Stimulated activated CD4-positive, alpha-beta T cell treated with anti-CD3 and anti-CD28 coated beads, Interleukin-4, amount 100 ng/mL, for 48 hours (primary cell): ENCODE measurements around the gene METTL9.
A peak's percentile ranks its signal among the peaks of the same experiment; 100 is the strongest.
"Not testable (repeated sequence)": the region's sequence is repeated elsewhere in the genome, so short reads cannot be mapped to it uniquely, and the experiment has no call there.

ENCODE experiments used
- DNase-seq, 2 donors: peaks; one replicate each; pipeline ENCODE4 v3.0.0-alpha.2; 2020; ENCODE audit warnings: low read depth in 2 of 2

Gene METTL9

DNA sequence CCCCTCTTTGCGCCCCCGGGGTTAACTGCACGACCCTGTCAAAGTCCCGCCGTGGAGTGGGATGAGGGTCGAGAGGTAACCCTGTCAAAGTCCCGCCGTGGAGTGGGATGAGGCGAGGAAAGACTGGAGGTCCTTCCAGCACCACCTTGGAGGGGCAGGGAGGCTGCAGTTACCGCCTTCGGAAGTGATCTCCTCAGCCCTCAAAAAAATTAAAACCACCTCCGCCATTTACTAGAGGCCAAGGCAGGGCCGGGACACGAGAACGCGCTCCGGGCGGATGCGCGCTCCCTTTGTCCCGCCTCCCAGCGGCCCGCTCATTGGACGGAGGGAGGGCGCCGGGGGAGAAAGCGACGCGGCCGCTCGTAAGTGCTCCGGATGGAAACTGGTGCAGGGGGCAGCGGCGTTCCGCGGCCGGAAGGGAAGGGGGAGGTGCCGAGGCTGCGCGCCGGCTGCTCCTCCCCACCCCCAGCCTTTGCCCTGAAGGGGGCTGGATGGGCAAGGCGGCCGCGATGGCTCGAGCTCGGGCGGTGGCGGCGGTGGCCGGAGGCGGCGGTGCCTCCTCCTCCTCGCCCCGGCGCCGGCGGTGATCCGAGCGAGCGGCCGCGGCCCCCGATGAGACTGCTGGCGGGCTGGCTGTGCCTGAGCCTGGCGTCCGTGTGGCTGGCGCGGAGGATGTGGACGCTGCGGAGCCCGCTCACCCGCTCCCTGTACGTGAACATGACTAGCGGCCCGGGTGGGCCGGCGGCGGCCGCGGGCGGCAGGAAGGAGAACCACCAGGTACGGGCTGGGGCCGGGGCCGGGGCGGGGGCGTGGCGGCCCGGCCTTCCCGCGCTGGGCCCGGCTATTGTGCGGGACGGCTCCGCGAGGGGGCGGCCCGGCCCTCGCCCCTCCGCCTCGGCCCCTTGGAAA is at the start of gene METTL9:
METTL9 (plus strand) TSS at position 456 of the 909 bp plus-strand sequence; CDS start at position 613, 157 bp downstream.
- peak; percentile 90 to 92 for DNase-seq

DNA sequence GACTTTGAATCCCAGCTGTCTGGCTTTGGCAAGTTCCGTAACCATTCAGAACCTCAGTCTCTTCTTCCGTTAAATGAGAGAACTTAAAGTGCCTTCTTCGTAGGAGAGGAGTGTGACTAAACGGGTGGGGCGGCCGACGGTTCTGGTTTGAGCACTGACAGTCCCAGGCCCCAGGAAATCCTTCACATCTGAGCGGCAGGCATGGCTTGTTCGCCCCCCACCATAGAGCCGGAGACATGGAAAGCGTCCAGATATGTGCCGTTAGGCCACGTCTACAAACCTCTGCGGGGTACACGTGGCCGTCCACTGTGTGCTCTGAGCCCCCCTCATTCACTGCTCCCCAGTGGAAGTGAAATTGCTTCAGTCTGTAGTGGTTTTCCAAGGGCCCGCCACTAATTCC is 49.4 kb upstream of the METTL9 start:
- DNase-seq, result not testable (repeated sequence)

DNA sequence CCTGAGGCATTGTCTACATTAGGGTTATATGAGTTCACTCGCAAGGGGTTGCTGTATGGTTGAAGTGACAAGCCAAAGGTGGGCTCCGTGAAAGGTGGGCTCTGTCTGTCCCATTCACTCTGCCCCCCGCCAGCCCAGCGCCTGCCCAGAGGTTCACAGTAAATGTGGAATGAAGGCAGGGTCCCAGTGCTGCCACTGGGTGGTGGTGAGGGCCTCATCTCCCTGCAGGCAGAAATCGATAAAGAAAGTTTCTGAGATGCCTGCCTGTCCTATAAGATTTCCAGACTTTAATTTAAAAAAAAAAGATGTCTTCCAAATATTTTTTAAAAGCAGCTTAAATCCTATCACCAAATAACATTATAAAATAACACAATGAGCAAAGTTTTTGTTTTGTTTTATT is 48.9 kb upstream of the METTL9 start:
- DNase-seq, result not testable (repeated sequence)

DNA sequence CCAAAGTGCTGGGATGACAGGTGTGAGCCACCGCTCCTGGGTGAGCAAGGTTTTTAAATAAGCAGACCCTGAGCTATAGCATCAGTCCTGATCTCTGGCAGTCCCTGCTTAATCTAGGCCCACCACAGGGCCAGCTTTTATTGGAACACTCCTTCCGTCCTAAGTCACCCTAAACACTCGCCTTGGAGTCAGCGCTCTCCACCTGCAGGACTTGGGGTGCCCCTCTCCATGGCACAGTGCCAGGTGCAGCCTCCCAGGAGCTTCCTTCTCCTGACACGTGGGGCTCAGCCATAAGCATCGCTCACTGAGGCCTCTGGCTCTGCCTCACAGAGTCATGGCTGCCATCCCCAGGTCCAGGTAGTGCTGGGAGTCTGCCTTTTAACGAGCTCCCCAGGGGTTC is 48.3 kb upstream of the METTL9 start:
- not testable (repeated sequence) for DNase-seq

DNA sequence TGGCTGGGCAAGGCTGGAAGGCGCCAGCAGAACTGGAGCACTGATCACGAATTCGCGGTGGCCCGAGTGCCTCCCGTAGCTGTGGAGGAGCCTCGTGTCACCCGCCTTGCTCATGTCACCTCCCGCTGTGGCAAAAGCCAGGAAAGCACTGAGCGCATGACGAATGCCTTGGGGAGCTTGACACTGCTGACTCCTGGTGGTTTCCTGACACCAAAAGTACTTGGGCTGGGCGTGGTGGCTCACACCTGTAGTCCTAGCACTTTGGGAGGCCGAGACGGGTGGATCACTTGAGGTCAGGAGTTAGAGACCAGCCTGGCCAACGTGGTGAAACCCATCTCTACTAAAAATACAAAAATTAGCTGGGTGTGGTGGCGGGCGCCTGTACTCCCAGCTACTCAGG is 47.8 kb upstream of the METTL9 start:
- not testable (repeated sequence) for DNase-seq

DNA sequence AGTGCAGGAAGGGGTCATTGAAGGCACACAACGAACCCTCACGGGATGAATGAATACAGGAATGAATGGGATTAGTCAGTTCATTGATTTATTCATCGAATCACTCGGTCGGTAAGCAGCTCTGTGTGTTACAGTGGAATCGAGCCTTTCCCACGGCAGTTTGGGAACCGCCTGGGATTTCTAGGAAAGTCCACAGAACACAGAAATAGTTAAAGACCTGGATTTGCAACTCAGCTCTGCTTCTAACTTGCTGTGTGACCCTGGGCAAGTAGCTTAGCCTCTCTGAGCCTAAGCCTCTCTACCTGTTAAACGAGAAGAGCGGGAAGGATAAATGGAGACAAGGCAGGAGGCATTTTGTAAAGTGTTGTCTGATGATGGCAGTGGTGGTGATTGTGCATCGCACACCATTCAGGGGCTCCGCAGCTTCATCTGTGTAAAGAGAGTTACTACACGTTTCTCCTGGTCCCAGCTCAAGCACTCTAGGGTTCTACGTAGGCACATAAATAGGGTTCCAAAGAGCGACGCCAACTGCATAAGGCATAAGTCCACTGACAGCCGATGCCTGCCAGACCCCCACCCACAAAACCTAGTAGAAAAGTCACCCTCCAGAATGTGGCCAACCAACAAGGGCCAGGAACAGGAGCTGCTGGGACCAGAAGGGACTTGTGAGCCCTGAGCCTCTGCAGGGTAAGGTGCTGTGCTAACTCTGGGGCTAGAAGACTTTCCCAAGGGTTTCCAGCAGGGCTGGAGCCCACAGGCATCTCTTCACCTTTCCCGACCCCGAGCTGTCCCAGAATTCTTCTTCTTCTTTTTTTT is 45.7 kb upstream of the METTL9 start:
- not testable (repeated sequence) for DNase-seq

DNA sequence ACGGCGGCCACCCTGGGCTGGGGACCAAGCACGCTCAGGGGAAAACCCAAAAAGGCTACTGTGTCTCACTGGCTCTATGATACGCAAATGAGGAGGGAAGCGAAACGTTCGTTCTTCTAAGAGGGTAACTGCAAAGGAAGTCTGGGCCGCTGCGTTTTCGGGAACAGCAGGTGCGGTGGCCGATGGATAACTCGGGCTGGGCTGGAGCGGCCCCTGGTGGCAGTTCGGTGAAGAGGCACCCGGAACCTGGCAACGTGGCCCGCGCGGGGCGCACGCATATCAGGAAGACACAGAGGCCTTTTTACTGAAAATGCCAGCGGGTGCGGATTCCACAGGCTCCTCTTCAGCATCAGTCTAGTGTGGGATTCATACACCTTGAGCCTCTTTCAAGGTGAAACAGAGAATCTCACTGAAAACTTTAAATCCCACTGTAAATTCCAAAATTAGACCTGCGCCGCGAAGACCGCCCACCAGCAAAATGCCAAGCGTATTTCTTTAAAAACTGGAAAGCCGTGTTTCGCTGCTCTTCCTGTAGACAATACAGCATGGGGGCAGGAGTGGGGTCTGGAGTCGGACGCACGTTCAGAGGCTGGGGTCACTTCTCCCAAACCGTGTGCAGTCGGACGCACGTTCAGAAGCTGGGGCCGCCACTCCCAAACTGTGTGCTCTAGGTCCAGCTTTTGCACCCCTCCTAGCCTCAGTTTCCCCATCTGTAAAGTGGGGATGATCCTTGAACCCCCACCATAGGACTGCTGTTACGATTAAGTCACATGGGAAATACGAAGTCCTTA is 44.4 kb upstream of the METTL9 start:
- DNase-seq, result peak; percentile 93

DNA sequence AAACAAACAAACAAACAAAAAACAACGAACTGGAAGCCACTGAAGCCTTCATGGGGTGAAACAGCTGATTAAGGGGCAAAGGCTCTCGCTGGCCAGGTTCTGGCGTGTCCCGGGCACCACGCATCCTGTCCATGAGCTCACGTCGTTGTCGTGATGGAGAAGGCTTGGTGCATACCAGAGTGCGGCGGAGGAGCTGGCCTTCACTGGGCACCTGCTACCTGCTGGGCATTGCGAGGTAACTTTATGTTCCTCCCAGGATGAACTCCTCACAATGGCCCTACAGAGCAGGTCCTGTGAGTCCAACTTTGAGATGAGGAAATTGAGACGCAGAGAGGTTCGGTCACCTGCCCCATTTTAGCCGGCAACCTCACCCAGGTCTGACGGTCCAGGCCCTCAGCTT is 43.8 kb upstream of the METTL9 start:
- not testable (repeated sequence) for DNase-seq

DNA sequence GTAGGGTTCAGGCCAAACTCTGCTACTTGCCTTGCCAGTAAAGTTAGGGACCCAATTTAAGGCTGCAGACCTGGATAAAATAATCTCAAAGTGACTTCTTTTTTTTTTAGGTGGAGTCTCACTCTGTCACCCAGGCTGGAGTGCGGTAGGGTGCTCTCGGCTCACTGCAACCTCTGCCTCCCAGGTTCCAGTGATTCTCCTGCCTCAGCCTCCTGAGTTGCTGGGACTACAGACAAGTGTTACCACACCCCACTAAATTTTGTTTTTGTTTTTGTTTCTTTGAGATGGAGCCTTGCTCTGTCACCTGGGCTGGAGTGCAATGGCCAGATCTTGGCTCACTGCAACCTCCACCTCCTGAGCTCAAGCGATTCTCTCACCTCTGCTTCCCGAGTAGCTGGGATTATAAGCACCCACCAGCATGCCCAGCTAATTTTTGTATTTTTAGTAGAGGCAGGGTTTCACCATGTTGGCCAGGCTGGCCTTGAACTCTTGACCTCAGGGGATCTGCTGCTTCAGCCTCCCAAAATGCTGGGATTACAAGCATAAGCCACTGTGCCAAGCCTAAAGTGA is 43.3 kb upstream of the METTL9 start:
- DNase-seq, result not testable (repeated sequence)

DNA sequence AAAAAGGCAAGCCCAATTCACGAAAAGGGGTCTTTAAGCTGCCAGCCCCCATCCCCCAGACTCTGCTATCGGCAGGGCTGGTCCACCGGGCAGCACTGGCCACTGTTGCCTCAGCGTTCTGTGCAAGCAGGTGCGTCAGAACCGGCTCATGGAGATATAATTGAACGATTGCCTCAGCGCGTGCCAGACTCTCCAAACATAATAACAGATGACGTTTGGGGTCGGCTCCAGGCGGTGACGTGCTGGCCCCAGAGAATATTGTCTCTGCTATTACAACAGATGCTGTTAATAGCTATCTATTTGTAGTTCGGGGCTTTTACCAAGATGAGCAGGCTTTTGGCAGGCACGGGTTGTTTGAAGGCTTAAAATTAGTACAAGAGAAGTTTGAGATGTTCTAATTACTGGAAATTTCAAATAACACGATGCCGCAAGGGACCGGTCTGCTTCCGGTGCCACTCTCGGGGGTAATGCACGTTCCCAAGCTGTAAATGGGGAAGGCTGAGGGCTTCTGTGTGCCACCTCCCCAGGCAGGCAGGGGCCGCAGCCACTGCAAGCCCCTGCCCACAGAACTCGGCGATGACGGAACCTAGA is 42.6 kb upstream of the METTL9 start:
- not testable (repeated sequence) for DNase-seq

DNA sequence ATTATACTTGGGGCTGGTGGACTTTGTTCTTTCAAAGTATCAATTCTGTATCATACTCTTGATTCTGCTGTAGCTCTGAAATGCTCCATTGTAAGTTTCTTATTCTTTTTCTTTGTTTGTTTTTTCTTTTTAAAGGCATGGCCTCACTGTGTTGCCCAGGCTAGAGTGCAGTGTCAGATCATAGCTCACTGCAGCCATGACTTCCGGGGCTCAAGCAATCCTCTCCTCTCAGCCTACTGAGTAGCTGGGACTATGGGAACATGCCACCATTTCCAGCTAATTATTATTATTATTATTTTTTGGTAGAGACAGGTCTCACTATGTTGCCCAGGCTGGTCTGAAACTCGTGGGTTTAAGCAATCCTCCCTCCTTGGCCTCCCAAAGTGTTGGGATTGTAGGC is 38.9 kb upstream of the METTL9 start:
- no peak for DNase-seq

DNA sequence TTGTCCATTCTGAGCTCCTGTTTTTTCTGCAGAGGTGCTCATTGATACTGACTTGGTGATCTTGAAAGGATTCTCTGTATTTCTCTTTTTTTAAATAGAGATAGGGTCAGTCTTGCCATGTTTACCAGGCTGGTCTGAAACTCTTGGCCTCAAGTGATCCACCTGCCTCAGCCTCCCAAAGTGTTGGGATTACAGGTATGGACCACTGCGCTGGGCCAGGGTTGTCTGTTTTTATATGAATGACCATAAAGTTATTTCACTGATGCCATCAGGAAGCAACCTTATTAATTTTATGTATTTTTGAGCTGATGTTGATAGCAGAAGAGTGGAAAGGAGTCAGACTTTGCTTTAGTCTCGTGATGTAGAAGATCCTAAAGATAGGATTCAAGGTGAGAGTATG is 35.7 kb upstream of the METTL9 start:
- no peak for DNase-seq

DNA sequence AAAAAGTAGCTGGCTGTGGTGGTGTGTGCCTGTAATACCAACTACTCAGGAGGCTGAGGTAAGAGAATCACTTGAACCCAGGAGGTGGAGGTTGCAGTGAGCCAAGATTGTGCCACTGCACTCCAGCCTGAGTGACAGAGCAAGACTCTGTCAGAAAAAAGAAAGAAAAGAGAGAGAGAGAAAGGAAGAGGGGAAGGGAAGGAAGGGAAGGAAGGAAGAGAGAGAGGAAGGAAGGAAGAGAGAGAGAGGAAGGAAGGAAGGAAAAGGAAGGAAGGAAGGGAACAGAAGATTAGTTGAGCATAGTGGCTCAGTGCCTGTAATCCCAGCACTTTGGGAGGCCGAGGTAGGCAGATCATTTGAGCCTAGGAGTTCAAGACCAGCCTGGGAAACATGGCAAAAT is 35.0 kb upstream of the METTL9 start:
- not testable (repeated sequence) for DNase-seq

DNA sequence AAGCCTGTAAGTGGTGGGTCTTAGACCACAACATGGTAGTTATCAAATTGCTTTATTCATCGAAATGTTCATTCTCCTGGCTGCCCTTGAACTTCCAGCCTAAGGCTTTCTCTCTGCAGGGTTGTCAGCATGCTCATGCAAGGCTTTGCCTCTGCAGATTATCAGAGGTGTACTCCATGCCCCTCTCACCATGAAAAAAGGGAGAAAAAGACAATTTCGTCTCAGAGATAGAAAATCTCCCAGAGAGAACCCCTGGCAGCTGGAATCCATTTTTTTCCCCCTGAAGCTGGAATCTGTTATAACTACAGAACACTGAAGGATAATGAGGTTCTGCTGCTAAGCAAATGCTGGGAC is 33.9 kb upstream of the METTL9 start:
- no peak for DNase-seq

DNA sequence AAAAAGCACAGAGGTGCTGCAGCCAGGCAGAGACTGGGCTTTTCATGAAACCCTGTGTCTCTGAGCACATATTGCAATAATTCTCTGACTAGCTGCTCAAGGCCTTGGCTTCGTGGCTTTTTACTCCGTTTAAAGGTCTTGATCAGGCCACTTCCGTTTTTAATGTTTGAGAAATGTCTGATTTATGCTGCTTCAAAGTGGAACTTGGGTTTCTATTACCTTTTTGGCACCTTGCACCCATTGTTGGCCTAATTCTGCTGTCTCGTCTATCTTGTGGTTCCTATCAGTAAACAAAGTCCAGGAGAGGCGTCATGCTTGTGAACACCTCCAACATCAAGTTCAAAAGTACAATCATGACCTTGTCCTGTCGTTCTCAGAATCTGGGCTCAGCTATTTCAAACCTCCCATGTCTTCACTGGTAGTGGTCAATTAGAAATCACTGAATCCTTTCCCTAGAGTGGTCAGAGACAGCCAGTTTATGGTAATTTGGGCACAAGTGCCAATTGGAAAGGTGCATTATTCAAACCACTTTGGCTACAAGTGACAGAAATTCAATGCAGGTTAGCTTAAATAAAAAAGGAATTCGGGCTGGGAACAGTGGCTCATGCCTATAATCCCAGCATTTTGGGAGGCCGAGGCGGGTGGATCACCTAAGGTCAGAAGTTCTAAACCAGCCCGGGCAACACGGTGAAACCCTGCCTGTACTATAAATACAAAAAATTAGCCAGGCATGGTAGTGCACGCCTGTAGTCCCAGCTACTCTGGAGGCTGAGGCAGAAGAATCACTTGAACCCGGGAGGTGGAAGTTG is 33.3 kb upstream of the METTL9 start:
- DNase-seq, result no peak

DNA sequence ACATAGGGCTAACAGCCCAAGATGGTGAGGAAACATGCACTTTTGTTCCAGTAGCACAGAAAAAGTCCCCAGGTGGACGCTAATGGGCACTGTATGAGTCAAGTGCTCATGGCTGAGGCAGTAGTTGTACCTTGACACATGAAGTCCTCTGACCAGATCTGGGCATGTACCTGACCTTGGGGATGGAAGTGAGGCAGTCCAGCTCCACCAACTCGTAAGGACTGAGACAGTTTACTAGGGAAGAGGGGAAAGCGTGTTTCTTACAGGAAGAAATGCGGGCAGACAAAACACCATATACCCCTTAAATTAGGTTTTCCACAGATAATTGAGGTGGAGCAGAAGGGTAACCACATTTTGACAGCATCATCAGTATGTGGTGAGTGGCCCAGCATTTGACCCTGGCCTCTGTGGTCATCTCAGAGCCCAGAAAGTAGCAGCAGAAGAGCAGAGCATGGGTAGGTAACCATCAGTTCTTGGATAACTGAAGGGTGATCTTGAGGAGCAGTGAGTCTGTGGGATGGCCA is 32.4 kb upstream of the METTL9 start:
- no peak for DNase-seq

DNA sequence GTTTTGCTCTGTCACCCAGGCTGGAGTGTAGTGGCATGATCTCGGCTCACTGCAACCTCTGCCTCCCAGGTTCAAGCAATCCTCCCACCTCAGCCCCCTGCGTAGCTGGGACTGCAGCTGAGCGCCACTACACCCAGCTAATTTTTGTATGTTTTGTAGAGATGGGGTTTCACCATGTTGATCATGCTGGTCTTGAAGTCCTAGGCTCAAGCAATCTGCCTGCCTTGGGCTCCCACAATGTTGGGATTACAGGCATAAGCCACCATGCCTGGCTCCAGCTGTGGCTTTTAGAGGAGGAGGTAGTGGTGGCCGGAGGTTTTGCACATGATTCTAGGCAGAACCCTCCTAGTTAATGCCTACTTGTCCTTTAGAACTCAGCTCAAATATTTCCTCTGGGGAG is 31.9 kb upstream of the METTL9 start:
- DNase-seq, result not testable (repeated sequence)

DNA sequence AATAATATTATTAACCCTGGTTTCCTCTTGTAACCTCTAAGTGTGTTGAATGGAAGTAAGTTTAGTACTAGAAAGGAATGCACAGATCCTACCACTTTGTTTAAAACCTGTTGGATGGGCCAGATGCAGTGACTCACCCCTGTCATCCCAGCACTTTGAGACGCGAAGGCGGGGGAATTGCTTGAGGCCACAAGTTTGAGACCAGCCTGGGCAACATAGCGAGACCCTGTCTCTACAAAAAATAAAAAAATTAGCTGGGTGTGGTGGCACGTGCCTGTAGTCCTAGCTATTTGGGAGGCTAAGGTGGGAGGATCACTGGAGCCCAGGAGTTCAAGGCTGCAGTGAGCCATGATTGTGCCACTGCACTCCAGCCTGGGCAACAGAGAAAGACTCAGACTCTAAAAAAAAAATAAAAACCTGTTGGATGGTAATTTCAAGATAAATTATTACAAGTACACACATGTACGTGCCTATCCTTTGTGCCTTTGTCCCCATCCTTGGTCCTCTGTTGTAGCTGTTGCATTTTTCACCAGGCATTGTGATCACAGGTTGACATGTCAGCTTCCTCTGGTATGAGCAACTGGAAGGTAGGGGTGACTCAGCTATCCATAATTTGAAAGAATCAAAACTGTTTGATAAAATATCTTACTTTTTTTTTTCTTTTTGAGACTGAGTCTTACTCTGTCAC is 30.7 kb upstream of the METTL9 start:
- no peak for DNase-seq

DNA sequence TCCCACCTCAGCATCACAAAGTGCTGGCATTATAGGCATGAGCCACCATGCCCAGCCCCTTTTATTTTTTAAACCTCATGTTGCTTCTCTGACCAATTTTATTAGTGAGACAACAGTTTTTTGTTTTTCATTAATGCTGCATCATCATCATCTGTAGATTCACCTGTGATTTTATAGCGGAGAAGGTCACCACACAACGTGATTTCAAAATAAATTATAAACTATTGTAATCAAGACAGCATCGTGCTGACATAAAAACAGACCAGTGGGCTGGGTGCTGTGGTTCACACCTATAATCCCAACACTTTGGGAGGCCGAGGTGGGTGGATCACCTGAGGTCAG is 28.7 kb upstream of the METTL9 start:
- no peak for DNase-seq

DNA sequence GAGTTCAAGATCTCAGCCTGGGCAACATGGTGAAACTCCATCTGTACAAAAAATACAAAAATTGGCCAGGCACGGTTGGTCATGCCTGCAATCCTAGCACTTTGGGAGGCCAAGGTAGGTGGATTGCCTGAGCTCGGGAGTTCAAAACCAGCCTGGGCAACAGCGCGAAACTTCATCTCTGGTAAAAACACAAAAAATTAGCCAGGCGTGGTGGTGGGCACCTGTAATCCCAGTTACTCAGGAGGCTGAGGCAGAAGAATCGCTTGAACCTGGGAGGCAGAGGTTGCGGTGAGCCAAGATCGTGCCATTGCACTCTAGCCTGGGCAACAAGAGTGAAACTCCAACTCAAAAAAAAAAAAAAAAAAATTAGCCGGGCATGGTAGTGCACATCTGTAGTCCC is 25.9 kb upstream of the METTL9 start:
- DNase-seq, result not testable (repeated sequence)
